ENCODE data around the gene MAML3. TPM values are rescaled to one million over a fixed set of nuclear protein-coding genes. Genes with fewer than 3 reads are reported as not detected.

MAML3 gene
- total and polyA plus RNA-seq, 2 experiments from 2014 or later, result 1.7 to 6.5 TPM

- TF ChIP-seq, protein P1, sequence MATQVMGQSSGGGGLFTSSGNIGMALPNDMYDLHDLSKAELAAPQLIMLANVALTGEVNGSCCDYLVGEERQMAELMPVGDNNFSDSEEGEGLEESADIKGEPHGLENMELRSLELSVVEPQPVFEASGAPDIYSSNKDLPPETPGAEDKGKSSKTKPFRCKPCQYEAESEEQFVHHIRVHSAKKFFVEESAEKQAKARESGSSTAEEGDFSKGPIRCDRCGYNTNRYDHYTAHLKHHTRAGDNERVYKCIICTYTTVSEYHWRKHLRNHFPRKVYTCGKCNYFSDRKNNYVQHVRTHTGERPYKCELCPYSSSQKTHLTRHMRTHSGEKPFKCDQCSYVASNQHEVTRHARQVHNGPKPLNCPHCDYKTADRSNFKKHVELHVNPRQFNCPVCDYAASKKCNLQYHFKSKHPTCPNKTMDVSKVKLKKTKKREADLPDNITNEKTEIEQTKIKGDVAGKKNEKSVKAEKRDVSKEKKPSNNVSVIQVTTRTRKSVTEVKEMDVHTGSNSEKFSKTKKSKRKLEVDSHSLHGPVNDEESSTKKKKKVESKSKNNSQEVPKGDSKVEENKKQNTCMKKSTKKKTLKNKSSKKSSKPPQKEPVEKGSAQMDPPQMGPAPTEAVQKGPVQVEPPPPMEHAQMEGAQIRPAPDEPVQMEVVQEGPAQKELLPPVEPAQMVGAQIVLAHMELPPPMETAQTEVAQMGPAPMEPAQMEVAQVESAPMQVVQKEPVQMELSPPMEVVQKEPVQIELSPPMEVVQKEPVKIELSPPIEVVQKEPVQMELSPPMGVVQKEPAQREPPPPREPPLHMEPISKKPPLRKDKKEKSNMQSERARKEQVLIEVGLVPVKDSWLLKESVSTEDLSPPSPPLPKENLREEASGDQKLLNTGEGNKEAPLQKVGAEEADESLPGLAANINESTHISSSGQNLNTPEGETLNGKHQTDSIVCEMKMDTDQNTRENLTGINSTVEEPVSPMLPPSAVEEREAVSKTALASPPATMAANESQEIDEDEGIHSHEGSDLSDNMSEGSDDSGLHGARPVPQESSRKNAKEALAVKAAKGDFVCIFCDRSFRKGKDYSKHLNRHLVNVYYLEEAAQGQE (IDR thresholded peaks at IDR 0.05; ENCODE audit: unreplicated experiment), result no peak
- TF ChIP-seq STAT1 (IDR thresholded peaks at IDR 0.05; ENCODE audit: unreplicated experiment) (no peak), JUNB (IDR thresholded peaks at IDR 0.05; ENCODE audit: unreplicated experiment) (no peak), ZNF331 (CRISPR knock-in tag; IDR thresholded peaks at IDR 0.05; ENCODE audit: low read depth) (no peak), EZH2phosphoT487 (IDR thresholded peaks at IDR 0.05; ENCODE audit: unreplicated experiment) (no peak), NANOG (IDR thresholded peaks at IDR 0.05; ENCODE audit: borderline replicate concordance) (no peak), ZNF114 (CRISPR knock-in tag; IDR thresholded peaks at IDR 0.05) (no peak)
These were observed 302.3 kb downstream of the MAML3 start (continued) for GRCh38 chr4:139851639-139852038.

DNA sequence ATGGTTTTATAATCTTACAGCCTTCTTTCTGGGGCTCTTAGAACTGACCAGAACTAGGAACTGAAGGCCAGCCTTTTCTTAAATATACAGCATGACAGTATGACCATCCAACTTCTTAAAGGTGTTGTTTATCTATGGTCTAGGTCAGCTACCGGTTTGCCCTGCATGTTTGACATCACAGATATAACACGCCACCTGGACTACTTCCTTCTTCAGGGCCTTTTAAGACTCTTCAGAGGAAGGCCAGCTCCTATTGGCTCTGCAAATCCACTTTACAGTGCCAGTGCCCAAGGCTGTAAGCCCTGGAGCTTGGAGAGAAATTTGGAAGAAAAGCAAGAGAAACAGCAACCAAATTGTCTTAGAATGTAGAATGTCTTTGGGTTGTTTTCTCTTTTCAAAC, 302.9 kb downstream of the MAML3 start:
- Histone ChIP-seq H3K27ac (ENCODE audit: low read depth) (no peak overlapping the region), H3K79me2 (replicated peaks; ENCODE audit: insufficient read depth) (no peaks in the 10 kb centered on the region), H3F3A (replicated peaks; ENCODE audit: low read depth) (no peaks in the 10 kb centered on the region; the same call in 1 of the 2 replicates), H3K4me2 (no peak overlapping the region), H3K4me3 (no peak overlapping the region), H2AFZ (no peak overlapping the region), H3K4me1 (ENCODE audit: insufficient read depth) (peaks cover 67% of the 10 kb centered on the region), H3K9me2 (ENCODE audit: insufficient read depth) (no peaks in the 10 kb centered on the region), H3K27me3 (ENCODE audit: insufficient read depth) (no peaks in the 10 kb centered on the region), H3K36me3 (ENCODE audit: insufficient read depth) (no peaks in the 10 kb centered on the region), H4K20me1 (replicated peaks; ENCODE audit: insufficient read depth) (no peaks in the 10 kb centered on the region)
- no peak overlapping the region for H3K4me3 Mint-ChIP-seq
- ATAC-seq, result no peak
- no peaks in the 10 kb centered on the region for H3K27me3 Mint-ChIP-seq (ENCODE audit: insufficient read depth, low read depth, poor library complexity)
- H3K9me3 Mint-ChIP-seq, result no peaks in the 10 kb centered on the region
- DNase-seq (ENCODE audit: low spot score), result no peak
- no peaks in the 10 kb centered on the region for H3K36me3 Mint-ChIP-seq (ENCODE audit: low read depth)
- no peak overlapping the region for H3K27ac Mint-ChIP-seq
- H3K4me1 Mint-ChIP-seq, result peaks cover 71% of the 10 kb centered on the region
- no peak for TF ChIP-seq STAT1 (IDR thresholded peaks at IDR 0.05; ENCODE audit: unreplicated experiment)
- TF ChIP-seq, protein P2, sequence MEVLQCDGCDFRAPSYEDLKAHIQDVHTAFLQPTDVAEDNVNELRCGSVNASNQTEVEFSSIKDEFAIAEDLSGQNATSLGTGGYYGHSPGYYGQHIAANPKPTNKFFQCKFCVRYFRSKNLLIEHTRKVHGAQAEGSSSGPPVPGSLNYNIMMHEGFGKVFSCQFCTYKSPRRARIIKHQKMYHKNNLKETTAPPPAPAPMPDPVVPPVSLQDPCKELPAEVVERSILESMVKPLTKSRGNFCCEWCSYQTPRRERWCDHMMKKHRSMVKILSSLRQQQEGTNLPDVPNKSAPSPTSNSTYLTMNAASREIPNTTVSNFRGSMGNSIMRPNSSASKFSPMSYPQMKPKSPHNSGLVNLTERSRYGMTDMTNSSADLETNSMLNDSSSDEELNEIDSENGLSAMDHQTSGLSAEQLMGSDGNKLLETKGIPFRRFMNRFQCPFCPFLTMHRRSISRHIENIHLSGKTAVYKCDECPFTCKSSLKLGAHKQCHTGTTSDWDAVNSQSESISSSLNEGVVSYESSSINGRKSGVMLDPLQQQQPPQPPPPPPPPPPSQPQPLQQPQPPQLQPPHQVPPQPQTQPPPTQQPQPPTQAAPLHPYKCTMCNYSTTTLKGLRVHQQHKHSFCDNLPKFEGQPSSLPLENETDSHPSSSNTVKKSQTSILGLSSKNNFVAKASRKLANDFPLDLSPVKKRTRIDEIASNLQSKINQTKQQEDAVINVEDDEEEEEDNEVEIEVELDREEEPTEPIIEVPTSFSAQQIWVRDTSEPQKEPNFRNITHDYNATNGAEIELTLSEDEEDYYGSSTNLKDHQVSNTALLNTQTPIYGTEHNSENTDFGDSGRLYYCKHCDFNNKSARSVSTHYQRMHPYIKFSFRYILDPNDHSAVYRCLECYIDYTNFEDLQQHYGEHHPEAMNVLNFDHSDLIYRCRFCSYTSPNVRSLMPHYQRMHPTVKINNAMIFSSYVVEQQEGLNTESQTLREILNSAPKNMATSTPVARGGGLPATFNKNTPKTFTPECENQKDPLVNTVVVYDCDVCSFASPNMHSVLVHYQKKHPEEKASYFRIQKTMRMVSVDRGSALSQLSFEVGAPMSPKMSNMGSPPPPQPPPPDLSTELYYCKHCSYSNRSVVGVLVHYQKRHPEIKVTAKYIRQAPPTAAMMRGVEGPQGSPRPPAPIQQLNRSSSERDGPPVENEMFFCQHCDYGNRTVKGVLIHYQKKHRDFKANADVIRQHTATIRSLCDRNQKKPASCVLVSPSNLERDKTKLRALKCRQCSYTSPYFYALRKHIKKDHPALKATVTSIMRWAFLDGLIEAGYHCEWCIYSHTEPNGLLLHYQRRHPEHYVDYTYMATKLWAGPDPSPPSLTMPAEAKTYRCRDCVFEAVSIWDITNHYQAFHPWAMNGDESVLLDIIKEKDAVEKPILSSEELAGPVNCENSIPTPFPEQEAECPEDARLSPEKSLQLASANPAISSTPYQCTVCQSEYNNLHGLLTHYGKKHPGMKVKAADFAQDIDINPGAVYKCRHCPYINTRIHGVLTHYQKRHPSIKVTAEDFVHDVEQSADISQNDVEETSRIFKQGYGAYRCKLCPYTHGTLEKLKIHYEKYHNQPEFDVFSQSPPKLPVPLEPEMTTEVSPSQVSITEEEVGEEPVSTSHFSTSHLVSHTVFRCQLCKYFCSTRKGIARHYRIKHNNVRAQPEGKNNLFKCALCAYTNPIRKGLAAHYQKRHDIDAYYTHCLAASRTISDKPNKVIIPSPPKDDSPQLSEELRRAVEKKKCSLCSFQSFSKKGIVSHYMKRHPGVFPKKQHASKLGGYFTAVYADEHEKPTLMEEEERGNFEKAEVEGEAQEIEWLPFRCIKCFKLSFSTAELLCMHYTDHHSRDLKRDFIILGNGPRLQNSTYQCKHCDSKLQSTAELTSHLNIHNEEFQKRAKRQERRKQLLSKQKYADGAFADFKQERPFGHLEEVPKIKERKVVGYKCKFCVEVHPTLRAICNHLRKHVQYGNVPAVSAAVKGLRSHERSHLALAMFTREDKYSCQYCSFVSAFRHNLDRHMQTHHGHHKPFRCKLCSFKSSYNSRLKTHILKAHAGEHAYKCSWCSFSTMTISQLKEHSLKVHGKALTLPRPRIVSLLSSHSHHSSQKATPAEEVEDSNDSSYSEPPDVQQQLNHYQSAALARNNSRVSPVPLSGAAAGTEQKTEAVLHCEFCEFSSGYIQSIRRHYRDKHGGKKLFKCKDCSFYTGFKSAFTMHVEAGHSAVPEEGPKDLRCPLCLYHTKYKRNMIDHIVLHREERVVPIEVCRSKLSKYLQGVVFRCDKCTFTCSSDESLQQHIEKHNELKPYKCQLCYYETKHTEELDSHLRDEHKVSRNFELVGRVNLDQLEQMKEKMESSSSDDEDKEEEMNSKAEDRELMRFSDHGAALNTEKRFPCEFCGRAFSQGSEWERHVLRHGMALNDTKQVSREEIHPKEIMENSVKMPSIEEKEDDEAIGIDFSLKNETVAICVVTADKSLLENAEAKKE (CRISPR knock-in tag; IDR thresholded peaks at IDR 0.05), result no peak
- no peak for TF ChIP-seq ETS1 (IDR thresholded peaks at IDR 0.05)
- TF ChIP-seq, protein P1 (IDR thresholded peaks at IDR 0.05; ENCODE audit: unreplicated experiment), result no peak
- TF ChIP-seq POLR2AphosphoS5 (IDR thresholded peaks at IDR 0.05; ENCODE audit: low read depth), result no peak
